Stimulated activated CD8-positive, alpha-beta memory T cell treated with anti-CD3 and anti-CD28 coated beads, Interleukin-2, amount 100 ng/mL, for 48 hours (primary cell): ENCODE measurements around the gene FUOM.
"Not testable (repeated sequence)": the region's sequence is repeated elsewhere in the genome, so short reads cannot be mapped to it uniquely, and the experiment has no call there.

ENCODE experiments used
- DNase-seq, 2 donors: peaks; one replicate each; pipeline ENCODE4 v3.0.0-alpha.2; 2020; ENCODE audit warnings: low read depth in 2 of 2

FUOM gene

GRCh38 chr10:133388236-133388972 is 30.6 kb upstream of the FUOM start:
- DNase-seq, result no peak

GRCh38 chr10:133386951-133387350 is 29.1 kb upstream of the FUOM start:
- not testable (repeated sequence) for DNase-seq

GRCh38 chr10:133385214-133385613 is 27.4 kb upstream of the FUOM start:
- no peak for DNase-seq

- no peak for DNase-seq
Observed at GRCh38 chr10:133384071-133384470, 26.3 kb upstream of the FUOM start.

GRCh38 chr10:133383551-133383950 is 25.7 kb upstream of the FUOM start:
- no peak for DNase-seq

- no peak for DNase-seq
Observed at GRCh38 chr10:133381036-133381435, 23.2 kb upstream of the FUOM start.

- no peak for DNase-seq
Observed at GRCh38 chr10:133379801-133380666, 22.2 kb upstream of the FUOM start.

- DNase-seq, result peak; percentile 55 to 56
Observed at GRCh38 chr10:133379152-133379800, 21.5 kb upstream of the FUOM start, which contains the start of gene PAOX. Gene PAOX, plus strand, starts transcription at chr10:133379262. Its CDS starts 55 bp downstream, at chr10:133379317.

- peak; percentile 35 to 36 for DNase-seq
Observed at GRCh38 chr10:133378251-133379096, 20.7 kb upstream of the FUOM start.

- DNase-seq, result no peak
Observed at GRCh38 chr10:133377818-133378250, 20.0 kb upstream of the FUOM start.

GRCh38 chr10:133377025-133377817 is 19.4 kb upstream of the FUOM start:
- DNase-seq, result no peak

- not testable (repeated sequence) for DNase-seq
Observed at GRCh38 chr10:133376183-133376582, 18.4 kb upstream of the FUOM start.

GRCh38 chr10:133375357-133376115 is 17.7 kb upstream of the FUOM start:
- DNase-seq, result no peak

- peak; percentile 93 to 96 for DNase-seq
Observed at GRCh38 chr10:133373174-133374090, 15.6 kb upstream of the FUOM start, which contains the start of gene ECHS1. Gene ECHS1, minus strand, starts transcription at chr10:133373354. Its CDS starts 21 bp downstream, at chr10:133373333.

- no peak for DNase-seq
Observed at GRCh38 chr10:133372507-133372906, 14.7 kb upstream of the FUOM start.

GRCh38 chr10:133370030-133370786 is 12.4 kb upstream of the FUOM start:
- no peak for DNase-seq

GRCh38 chr10:133368153-133368552 is 10.3 kb upstream of the FUOM start:
- no peak for DNase-seq

- not testable (repeated sequence) for DNase-seq
Observed at GRCh38 chr10:133367461-133367860, 9.6 kb upstream of the FUOM start.
